Erythroblast (primary cell): ENCODE results near the gene NPS.

Experiments
- GATA1 ChIP-seq: IDR thresholded peaks from 2 replicates; pipeline ENCODE4 v1.6.1; 2011; ENCODE audit warnings: low read depth, mild to moderate bottlenecking, control low read depth, low read length, moderate library complexity
- POLR2A ChIP-seq: IDR thresholded peaks from 2 replicates; pipeline ENCODE4 v1.6.1; 2011; ENCODE audit warnings: mild to moderate bottlenecking, low read length

DNA sequence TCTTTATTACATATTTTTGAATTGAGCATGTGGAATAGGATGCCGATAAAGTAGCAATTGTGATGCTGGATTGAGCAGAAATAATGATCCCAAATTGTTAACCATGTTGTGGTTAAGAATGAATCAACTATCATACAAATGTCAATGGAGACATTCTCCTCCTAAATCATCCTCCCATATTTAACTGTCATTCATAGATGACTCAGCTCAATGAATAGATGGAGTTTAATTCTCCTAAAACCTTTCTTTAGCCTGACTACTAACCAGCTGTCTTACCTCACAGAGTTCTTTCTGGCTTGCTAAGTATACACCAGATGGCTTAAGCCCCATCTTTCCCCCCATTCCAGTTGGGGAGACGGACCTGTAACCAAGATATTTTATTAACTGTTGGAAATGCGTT is 23.4 kb upstream of the NPS start:
- no peak for TF ChIP-seq POLR2A
- no peak for TF ChIP-seq GATA1
